Measurements from ENCODE around the gene EXTL2. TPM values are rescaled to one million over a fixed set of nuclear protein-coding genes. Genes with fewer than 3 reads are reported as not detected.
"Not testable (repeated sequence)": the region's sequence is repeated elsewhere in the genome, so short reads cannot be mapped to it uniquely, and the experiment has no call there.

EXTL2 gene
- total and polyA plus RNA-seq, 4 donors: 3.9 to 37.8 (median 9.4) TPM

DNA sequence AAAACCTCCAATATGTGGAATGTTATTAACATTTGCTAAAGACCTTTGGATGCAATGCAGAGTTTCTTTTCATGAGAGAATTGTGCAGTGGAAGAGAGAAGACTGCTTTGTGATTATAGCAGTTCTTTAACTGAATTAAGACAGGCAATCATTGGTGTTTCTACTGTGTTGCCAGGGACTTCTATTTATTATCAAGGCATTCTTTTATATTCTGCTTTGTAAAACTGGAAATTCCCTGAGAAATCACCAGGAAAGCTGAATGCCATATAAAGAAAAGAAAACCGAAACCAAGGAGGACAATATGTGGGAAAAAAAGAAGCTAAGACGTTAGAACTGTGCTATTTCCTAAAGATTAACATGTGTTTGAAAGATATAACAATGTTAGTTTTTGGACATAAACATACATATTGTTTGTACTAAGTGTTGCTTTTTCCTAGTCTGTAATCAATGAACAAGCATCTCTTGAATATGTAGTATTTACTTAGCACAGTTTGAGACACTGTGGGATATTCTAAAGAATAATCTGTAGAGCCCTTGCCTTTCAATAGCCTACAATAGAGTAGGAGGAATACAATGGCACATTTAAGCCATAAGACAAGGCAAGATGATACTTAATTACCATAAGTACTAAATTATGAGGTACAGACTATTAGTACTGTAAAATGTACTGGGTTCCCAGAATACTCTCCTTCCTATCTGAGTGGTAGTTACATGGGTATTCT, 47.1 kb downstream of the EXTL2 start:
- Histone ChIP-seq H3K9ac (ENCODE audit: insufficient read depth in 1 of 2, low read length in 2 of 2) (peak overlapping the region in 1 of 2 donors; percentile 36), H3K4me3 (no peak overlapping the region), H3K27ac (ENCODE audit: low read depth in 1 of 2, low read length in 1 of 2) (no peak overlapping the region), H3K4me1 (ENCODE audit: control insufficient read depth in 5 of 5, insufficient read depth in 5 of 5, low read length in 5 of 5) (peaks cover 0 to 1% (median 0%) of the 10 kb centered on the region in 5 donors), H3K36me3 (ENCODE audit: control insufficient read depth in 4 of 4, insufficient read depth in 4 of 4, low read length in 4 of 4) (no peaks in the 10 kb centered on the region), H3K27me3 (ENCODE audit: control insufficient read depth in 3 of 3, insufficient read depth in 3 of 3, low read length in 2 of 3) (no peaks in the 10 kb centered on the region), H3K9me3 (ENCODE audit: control insufficient read depth in 4 of 4, insufficient read depth in 3 of 4, low read length in 3 of 4) (no peaks in the 10 kb centered on the region)
- DNase-seq (peak in 2 of 3 donors; percentile 45 to 50), ATAC-seq (ENCODE audit: insufficient read depth, low FRiP score) (no peak)
- TF ChIP-seq, protein P1, sequence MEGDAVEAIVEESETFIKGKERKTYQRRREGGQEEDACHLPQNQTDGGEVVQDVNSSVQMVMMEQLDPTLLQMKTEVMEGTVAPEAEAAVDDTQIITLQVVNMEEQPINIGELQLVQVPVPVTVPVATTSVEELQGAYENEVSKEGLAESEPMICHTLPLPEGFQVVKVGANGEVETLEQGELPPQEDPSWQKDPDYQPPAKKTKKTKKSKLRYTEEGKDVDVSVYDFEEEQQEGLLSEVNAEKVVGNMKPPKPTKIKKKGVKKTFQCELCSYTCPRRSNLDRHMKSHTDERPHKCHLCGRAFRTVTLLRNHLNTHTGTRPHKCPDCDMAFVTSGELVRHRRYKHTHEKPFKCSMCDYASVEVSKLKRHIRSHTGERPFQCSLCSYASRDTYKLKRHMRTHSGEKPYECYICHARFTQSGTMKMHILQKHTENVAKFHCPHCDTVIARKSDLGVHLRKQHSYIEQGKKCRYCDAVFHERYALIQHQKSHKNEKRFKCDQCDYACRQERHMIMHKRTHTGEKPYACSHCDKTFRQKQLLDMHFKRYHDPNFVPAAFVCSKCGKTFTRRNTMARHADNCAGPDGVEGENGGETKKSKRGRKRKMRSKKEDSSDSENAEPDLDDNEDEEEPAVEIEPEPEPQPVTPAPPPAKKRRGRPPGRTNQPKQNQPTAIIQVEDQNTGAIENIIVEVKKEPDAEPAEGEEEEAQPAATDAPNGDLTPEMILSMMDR (IDR thresholded peaks at IDR 0.05; ENCODE audit: control extremely low read depth, extremely low read depth): no peak
- 11 to 29% methylated on average over 2 of the region's 2 CpGs for WGBS, 2 donors

DNA sequence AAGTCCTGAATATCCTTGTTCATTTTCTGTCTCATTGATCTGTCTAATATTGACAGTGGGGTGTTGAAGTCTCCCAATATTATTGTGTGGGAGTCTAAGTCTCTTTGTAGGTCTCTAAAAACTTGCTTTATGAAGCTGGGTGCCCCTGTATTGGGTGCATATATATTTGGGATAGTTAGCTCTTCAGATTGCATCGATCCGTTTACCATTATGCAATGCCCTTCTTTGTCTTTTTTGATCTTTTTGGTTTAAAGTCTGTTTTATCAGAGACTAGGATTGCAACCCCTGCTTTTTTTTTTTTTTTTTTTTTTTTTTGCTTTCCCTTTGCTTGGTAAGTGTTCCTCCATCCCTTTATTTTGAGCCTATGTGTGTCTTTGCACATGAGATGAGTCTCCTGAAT, 51.5 kb downstream of the EXTL2 start:
- not testable (repeated sequence) for H3K9ac ChIP-seq (ENCODE audit: insufficient read depth in 1 of 2, low read length in 2 of 2); DNase-seq; H3K27ac ChIP-seq (ENCODE audit: low read depth in 1 of 2, low read length in 1 of 2); ATAC-seq (ENCODE audit: insufficient read depth, low FRiP score); H3K9me3 ChIP-seq (ENCODE audit: control insufficient read depth in 4 of 4, insufficient read depth in 3 of 4, low read length in 3 of 4); H3K27me3 ChIP-seq (ENCODE audit: control insufficient read depth in 3 of 3, insufficient read depth in 3 of 3, low read length in 2 of 3); H3K4me3 ChIP-seq; H3K36me3 ChIP-seq (ENCODE audit: control insufficient read depth in 4 of 4, insufficient read depth in 4 of 4, low read length in 4 of 4); H3K4me1 ChIP-seq (ENCODE audit: control insufficient read depth in 5 of 5, insufficient read depth in 5 of 5, low read length in 5 of 5)
- 95 to 98% methylated on average over 2 of the region's 2 CpGs for WGBS, 2 donors

DNA sequence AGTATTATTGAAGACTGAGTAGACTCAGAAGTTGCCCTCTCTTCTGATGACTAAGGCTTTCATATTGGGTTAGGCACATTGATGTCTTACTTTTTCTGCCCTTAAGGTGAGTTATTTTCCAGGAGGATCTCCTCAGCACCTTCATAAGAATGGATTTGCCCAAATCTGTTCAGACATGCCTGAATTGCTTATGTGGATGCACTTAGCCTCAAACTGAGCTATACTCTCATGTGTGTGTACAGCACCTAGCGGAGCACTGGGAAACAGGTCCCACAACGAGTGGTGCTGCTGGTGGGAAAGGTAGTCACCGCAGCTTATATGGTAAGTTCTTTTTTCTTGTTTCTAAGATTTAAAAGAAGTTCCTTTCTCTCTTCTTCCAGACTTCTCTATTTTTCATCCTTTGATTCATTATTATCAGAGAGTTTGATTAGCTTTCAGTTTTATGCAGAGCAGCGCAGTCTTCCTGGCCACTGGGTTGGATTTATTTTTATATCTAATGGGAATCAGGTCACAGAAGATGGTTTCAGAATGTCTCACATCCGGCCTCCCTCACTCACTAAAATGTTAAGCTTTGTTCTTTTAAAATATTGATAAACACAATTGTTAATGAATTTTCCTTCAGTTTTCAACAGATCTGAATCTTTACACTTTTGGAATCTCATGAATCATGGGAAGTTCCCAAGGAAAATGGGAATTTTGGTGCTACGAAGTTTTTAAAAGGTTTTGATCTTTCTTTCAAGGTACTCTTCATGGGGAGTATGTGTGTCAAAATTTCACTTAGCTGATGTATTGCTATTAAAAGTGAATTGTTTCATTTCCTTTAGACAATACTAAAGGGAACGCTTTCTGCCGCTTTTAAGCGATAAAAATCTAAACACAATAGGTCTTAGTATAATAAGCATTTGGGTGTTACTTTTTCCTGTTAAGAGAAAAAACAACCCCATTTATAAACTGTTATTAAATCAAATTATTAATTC, 58.5 kb downstream of the EXTL2 start:
- H3K27me3 ChIP-seq (ENCODE audit: control insufficient read depth in 3 of 3, insufficient read depth in 3 of 3, low read length in 2 of 3): no peaks in the 10 kb centered on the region
- H3K36me3 ChIP-seq (ENCODE audit: control insufficient read depth in 4 of 4, insufficient read depth in 4 of 4, low read length in 4 of 4): no peaks in the 10 kb centered on the region
- 81 to 85% methylated on average over 9 of the region's 9 CpGs for WGBS, 2 donors
- DNase-seq (no peak), ATAC-seq (ENCODE audit: insufficient read depth, low FRiP score) (no peak)
- no peaks in the 10 kb centered on the region for H3K9me3 ChIP-seq (ENCODE audit: control insufficient read depth in 4 of 4, insufficient read depth in 3 of 4, low read length in 3 of 4)
- peaks cover 0 to 3% (median 0%) of the 10 kb centered on the region in 5 donors for H3K4me1 ChIP-seq (ENCODE audit: control insufficient read depth in 5 of 5, insufficient read depth in 5 of 5, low read length in 5 of 5)
- H3K9ac ChIP-seq (ENCODE audit: insufficient read depth in 1 of 2, low read length in 2 of 2): no peak overlapping the region
- no peak overlapping the region for H3K4me3 ChIP-seq
- TF ChIP-seq, protein P1 (IDR thresholded peaks at IDR 0.05; ENCODE audit: control extremely low read depth, extremely low read depth): no peak
- peak overlapping the region in 1 of 2 donors; percentile 9 for H3K27ac ChIP-seq (ENCODE audit: low read depth in 1 of 2, low read length in 1 of 2)

Measured in lung (tissue), 12 donors.